ENCODE measurements around the gene NAT10.
A peak's percentile ranks its signal among the peaks of the same experiment; 100 is the strongest.
"Not testable (repeated sequence)": the region's sequence is repeated elsewhere in the genome, so short reads cannot be mapped to it uniquely, and the experiment has no call there.

Gene NAT10

DNA sequence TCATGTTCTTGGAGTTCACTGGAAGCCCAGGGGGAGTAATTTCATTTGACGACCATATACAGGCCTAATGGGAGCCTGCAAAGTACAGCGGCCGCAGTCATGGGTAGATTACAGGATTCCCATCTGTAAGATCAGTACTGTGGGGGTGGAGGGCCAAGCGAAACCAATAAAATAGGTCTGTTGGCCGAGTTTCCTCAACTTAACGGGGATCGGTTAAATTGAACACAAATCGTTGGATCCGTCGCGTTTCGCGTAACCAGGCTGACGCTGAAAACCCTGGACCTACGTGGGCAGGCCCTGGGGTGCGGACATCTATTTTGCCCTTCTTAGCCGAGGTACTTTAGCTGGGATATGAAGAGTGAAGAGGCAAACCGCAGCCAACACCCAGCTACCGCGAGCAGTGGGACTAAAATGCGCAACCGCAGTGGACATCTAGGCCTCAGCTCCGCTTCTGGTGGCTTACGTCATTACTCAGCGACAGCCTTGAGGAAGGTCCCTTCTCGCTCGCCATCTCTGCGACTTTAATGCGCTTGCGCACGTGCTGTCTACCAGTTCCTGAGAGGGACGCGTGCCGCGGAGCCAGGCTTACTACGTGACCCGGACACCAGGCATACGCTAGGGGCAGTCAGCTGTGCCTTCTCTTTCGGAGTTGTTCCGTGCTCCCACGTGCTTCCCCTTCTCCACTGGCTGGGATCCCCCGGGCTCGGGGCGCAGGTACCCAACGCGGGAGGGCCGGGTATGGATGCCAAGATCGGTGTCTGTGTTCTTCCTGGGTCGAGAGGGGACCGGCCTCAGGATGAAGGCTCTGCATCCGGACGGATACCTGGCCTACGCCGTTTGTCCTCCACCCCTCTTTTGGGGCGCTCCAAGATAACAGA, at the start of gene NAT10:
TSS of gene NAT10 (plus strand) at position 551 of the 878 bp plus-strand sequence. CDS start 2,597 bp downstream, outside the sequence.
- peak; percentile 99 for DNase-seq

DNA sequence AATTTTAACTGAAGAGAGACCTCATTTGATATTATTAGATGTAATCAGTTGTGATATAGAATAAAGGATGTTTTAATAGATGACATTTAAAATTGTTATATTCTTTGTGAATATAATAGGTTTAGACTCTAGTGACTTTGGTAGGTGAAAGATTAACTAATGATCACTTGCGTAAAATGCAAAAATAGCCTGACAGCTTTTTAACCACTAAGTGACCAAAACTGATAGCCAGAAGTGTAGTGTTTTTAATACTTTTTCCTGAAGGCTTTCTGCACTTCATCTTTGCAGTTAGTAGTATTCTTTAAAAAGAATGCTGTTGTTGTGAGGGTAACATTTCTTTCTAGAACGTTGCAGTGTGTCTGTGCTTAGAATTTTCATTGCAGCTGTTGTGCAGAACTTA, 48.8 kb upstream of the NAT10 start:
- no peak for DNase-seq

DNA sequence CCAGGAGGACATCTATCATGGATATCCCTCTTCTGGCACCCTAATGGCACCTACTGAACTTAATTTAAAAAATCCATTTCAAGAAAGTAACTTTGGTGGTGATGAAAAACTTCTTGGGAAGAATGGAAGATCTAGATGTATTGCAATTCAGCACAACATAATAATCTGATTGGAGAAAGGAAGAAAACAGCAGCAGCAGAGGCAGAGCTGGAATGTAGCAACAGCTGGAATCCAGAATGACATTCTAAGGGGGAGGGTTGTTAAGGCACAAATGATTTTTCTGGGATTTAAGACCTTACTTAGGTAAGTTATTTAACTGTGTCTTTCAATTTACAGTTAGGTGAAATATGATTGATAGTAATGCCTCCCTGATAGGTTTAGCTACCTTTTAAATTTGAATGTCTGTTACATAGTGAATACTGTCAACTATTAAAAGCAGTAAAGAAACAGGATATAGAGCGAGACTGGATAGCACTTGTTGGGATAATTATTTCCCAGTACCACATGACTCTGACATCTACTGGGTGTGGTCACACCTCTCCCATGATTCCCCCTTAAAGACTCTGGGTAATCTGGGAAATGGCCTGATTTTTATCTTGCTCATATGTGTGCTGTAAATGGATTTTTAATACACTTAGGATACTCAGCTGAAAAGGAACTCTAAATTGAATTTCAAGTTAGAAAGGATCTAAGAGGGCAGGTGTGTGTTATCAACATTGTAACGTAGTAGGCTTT, 42.2 kb upstream of the NAT10 start:
- DNase-seq = no peak

DNA sequence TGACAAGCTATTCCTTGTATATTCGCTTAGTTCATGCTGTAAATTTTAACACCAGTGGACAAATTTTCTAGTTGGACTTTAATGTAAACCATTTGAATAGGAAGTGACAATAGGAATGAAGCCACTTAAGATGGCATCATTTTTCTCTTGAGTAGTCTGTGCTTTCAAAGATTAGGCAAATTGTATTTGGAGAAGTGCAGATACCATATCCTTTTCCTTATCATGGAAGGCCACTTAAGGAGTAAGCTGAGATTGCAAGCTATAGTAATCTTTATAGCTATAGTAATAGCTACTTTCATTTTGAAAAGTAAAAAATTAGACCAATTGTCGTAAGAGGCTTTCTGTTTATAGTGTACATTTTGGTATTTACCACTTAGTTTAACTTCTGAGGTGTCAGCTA, 41.1 kb upstream of the NAT10 start:
- DNase-seq = no peak

DNA sequence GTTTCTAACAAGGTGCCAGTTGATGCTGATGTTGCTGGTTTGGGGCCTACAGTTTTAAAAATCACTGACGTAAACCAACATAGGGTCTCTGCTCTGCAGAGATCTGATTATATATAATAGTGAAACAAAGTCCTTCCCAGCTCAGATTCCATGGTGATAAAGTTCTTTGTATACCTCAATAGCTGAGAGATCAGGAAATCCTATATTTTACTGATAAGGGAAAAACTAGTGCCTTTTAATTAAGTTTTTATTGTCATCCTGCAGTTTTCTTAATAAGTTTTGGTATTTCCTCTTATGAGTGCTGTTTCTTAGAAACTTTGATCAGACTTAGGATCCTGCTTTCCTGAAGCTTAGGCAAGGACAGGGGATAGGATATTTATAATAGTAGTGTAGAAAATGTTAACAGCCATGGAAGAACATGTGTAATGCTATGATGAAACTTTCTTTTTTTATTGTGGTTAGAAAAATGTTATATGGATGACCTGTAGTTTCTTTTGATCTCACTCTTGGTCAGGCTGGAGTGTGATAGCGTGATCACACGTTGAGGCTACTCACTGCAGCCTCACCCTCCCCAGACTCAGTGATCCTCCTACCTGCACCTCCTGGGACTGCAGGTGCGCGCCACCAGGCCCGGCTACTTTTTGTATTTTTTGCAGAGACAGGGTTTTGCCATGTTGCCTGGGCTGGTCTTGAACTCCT, 39.8 kb upstream of the NAT10 start:
- DNase-seq = no peak

DNA sequence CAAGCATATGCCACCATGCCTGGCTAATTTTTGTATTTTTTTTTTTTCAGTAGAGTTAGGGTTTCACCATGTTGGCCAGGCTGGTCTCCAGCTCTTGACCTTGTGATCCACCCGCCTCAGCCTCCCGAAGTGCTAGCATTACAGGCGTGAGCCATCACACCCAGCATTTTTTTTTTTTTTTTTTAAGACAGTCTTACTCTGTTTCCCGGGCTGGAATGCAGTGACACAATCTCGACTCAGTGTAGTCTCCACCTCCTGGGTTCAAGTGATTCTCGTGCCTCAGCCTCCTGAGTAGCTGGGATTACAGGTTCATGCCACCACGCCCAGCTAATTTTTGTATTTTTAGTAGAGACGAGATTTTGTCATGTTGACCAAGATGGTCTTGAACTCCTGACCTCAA, 38.7 kb upstream of the NAT10 start:
- DNase-seq = not testable (repeated sequence)

DNA sequence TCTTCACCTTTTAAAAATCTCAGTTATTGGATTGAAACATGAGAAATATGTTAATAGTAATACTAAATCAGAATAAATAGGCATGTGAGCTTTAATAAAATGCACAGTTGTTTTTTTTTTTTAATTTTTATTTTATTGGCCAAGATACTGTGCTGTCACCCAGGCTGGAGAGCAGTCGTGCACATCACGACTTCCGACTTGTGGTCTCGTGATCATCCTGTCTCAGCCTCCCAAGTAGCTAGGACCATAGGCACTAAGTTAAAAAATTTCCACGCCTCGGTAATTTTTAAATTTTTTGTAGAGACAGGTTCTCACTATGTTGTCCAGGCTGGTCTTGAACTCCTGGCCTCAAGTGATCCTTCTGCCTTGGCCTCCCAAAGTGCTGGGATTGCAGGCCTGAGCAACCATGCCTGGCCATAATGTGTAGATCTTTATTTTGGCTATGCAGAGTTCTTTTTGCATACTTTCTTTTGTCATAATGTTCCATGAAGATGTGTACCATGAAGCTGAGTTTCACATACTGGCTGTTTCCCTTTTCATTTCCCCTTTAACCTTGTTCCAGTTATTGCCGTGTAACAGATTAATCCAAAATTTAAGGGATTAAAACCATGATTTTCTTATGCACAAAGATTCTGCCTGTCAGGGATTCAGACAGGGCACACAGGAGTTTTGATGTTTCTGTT, 37.9 kb upstream of the NAT10 start:
- DNase-seq = no peak

DNA sequence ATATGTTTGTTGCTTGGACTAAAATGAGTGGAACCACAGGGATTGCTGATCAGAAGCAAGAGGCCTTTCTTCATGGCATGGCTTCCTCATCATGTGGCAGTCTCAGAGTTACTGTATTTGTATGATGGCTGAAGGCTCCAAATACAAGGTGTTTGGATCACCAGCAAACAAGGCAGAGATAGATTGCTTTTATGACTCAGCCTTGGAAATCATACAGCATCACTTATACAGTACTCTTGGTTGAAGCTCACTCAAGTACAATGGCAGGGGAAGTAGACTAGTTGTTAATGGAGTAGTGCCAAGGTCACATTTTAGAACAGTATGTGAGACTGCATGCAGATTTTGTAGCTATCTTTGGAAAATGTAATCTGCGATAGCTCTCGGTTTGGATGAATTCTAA, 37.3 kb upstream of the NAT10 start:
- DNase-seq = peak; percentile 10

DNA sequence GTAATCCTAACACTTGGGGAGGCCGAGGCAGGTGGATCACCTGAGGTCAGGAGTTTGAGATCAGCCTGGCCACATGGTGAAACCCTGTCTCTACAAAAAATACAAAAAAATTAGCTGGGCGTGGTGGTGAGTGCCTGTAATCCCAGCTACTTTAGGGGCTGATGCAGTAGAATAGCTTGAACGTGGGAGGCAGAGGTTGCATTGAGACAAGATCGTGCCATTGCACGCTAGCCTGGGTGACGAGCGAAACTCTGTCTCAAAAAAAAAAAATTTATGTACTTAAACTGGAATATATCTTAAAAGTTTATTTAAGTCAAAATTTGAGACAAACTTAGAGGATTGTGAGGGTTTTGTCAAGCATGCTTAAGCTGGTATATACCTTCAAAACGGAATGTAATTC, 34.1 kb upstream of the NAT10 start:
- DNase-seq = not testable (repeated sequence)

DNA sequence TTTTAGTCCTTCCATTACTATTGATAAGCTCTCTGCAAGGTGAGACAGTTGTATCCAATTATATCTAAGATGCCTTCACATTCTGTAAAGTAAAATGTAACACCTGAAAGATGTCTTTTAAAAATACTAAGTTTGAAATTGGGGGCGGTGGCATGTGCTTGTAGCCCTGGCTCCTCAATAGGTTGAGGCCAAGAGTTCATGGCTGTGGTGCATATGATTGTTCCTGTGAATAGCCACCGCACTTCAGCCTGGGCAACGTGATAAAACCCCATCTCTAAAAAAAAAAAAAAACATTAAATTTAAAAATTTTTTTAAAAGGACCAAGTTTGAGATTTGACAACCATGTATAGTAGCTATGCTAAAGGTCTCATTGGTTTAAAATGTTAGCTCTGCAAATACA, 33.4 kb upstream of the NAT10 start:
- no peak for DNase-seq

DNA sequence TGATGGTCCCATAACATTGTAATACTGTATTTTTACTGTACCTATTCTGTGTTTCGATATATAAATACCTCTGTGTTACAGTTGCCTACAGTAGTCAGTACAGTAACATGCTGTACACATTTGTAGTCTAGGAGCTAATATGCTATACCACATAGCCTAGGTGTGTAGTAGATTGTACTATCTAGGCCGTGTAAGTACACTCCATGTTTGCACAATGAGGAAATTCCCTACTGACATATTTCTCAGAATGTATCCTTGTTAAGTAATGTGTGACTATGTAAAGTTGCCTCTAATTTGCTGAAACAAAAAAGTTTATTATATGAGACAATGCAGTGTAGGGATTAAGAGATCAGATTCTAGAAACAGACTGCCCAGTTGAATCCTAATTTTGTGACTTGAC, 32.6 kb upstream of the NAT10 start:
- DNase-seq = no peak

DNA sequence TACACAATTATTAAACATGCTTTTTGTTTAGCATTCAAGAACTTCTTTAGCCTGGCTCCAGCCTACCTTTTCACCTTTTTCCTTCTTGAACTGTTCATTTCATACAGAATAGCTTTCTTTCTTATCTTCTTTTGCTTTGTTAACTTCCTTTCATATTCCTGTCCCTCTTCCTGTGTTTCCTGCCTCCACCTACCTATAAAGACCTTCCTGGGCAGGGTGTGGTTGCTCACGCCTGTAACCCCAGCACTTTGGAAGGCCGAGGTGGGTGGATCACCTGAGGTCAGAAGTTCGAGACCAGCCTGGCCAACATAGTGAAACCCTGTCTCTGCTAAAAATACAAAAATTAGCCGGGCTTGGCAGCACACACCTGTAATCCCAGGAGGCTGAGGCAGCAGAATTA, 31.0 kb upstream of the NAT10 start:
- no peak for DNase-seq

DNA sequence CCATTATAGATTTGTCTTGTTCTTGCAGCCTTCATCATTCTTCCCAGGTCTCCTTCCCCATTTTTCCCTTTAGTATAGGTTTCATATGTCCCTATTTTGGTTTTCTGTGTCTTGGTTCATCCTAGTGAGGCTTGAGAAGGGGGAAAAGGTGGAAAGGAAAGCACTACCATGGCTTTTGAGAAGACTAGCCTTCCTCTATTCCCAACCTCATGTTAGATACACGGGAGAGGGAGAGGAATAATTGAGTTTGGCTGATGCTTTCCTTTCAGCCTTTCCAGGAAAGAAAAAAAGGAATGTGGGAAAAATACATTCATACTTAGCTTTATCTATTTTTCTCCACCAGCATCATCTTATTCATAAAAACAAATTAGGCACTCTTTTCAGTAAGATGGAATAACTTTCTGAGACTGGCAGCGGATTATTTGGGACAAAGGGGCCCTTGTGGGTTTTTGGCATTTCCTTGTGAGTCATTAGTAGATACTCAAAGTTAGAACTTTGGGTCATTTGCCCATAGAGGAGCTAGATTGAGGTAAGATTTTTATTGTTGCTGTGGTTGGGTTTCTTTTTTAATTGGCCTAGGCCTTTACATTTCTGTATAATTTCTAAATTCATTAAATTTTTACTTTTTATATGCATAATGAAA, 30.1 kb upstream of the NAT10 start:
- no peak for DNase-seq

DNA sequence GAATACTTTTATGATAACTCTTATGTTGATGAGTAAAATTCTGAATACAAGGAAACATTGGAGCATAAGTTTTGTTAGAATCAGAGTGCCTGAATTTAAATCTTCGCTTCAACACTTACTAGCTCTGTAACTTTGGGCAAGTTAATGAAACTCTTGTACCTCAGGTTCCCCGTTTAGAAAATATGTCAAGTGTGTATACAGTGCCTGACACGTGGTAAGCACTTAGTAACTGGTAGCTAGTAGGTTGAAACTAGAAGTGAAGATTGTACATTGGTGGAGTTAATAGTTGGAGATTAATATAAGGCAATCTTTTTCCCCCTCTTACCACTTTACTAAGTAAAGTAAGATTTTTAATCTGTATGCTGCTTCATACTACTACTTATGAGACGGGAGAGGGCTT, 24.8 kb upstream of the NAT10 start:
- DNase-seq = no peak

DNA sequence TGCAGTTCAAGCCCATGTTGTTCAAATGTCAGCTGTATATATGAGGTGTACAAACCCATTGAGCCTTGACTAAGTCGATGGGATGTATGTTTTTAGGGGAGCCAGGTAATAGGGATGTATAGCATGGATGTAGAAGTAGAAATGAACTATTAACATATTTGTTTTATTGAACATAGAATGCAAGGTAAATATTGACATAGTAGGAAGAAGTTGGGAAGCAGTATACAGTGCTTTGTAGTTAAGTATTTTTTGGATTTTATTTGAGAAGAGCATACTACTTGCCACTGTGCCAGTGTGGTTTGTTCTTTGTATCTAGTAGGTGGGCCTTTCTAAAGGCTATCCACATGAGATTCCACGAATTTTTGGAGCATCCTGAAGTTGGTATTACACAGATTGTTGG, 20.8 kb upstream of the NAT10 start:
- no peak for DNase-seq

DNA sequence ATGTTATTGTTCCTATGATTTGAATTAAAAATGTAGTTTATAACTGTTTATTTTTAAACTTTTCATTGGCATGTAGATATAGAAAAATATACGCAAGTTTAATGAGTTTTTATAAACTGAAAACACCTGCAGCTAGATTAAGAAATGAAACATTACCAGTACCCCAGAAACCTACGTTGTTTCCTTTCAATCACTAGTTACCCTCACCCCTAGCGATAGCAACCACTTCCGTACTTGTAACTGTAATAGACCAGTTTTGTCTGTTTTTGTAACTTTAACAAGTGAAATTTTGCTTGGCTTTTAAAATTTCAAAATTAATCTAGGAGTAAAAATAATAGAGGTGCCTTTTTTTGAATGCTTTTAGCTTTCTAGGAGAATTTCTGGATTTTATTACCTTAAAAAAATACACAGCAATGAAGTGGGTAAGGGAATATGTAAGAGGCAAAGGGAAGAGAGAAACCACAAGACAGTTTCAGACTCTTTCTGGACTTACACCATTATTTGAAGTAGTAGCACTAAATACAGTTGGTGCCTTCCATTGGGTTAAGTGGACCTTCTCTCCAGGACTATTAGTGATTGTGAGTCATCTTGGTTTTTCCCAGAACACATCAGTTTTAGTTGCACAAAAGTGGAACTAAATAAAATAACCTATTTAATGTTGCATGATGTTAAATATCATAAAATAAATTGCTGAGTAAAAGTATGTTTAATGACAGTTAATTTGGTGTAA, 18.7 kb upstream of the NAT10 start:
- DNase-seq = no peak

DNA sequence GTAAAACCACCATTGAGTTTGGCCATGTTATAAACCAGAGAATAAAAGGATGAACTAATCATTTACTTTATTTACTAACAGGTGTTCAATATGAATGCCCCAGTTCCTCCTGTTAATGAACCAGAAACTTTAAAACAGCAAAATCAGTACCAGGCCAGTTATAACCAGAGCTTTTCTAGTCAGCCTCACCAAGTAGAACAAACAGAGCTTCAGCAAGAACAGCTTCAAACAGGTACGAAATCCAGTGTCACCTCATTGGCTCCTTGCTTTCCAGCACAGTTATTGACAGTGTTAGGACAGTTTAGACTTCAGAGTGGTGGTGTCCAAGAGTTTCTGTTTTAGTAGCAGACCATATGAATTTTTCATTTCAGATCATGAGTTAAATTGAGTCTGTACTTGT, 13.6 kb upstream of the NAT10 start:
- no peak for DNase-seq

DNA sequence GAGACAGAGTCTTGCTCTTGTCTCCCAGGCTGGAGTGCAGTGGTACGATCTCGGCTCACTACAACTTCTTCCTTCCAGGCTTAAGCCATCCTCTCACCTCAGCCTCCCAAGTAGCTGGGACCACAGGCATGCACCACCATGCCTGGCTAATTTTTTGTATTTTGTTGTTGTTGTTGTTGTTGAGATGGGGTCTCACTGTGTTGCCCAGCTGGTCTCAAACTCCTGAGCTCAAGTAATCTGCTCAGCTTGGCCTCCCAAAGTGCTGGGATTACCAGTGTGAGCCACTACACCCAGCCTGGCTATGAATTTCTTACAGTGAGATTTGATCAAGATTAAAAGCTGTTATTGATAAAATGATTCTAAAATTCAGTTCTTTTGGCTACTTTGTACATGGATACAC, 10.5 kb upstream of the NAT10 start:
- not testable (repeated sequence) for DNase-seq

DNA sequence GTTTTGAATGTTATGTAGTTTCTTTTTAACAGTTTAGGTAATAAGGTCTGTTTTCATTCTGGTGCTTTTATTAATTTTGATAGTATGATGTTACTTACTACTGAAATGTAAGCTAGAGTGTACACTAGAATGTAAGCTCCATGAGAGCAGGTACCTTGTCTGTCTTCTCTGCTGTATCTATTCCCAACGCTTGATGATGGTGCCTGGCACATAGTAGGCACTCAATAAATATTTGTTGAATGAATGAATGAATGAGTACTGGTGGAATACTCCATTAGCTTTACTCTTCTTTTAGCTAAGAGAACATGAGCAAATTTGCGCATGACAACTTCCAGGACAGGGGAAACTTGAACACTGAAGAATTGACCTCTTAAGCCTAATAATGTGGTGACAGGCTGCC, 6.6 kb upstream of the NAT10 start:
- DNase-seq = no peak

DNA sequence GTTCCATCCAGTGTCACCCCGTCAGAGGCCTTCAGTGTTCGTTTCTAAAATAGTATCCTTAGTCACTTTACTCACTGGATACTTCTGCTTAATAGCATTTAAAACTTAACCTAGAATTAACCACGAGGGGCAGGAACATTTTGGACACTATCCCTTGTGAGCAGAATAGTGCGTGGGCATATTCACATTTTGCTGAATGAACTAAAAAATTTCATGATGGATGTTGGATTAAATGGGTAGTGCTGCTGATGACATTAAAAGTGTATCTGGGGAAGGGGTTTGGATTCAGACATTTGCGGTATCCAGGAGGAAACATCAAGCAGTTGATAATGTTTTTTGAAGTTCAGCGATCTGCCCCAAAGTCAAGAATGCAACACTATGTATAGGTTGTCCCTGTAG, 750 bp upstream of the NAT10 start:
- DNase-seq = no peak

DNA sequence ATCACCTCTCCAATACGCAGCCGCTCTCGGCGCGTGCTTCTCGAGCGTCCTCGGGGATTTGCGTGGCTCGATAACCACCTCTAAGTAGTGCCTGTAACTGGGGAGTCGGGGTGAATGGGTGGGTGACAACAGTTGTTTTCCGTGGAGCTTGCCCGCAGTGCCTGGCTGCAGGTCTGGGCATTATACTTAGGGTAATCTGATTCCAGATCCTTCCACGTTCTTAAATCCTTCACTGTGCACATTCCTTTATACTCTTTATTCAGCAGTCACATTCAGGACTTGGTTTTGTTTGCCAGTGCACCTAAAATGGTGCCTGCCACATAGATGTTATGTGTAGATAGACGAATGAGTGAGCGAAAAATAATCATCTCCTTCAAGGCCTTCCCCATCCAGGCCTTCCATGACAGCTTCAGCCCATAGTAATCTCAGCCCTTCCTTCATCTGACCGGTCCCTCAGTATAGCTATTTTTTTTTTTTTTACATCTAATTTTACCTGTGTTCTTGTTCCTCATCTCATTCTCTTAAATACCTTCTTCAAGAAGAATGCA, 602 bp downstream of the NAT10 start:
- no peak for DNase-seq
